HG02798 (cell line): ENCODE results near the gene ZSWIM5.
"Not testable (repeated sequence)": the region's sequence is repeated elsewhere in the genome, so short reads cannot be mapped to it uniquely, and the experiment has no call there.

Source experiments
- ATAC-seq: cut with Tn5 transposase; IDR thresholded peaks from one replicate; pipeline ENCODE4 v1.9.1; 2021; ENCODE audit warnings: mild to moderate bottlenecking; ENCODE audit not compliant: unreplicated experiment, poor library complexity

ZSWIM5 gene

DNA sequence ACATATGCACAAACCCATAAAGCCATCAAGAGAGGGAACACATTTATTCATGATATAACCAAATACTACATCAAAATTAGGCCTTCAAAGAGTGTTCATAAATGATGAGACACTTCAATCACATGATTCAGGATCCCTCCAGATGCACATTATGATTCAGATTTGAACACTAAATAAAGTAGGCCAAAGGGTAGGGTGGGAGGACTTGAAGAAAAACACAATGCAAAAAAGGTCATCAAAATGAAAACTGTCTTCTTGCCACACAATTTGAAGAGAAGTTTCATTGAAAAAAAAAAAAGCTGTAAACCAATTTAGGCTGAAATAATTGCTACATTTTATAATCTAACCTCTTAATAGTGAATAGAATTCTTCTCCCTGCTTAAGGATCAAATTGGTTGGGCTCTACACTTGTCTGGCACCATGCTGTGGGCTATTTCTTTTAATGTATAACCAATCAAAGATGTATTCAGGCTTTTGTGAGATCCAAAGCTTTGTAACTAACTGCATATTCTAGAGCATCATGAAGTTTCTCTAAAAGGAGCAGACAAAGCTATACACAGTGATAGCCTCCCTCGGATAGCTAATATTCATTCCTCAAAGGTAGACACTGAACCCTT is 58.1 kb downstream of the ZSWIM5 start:
- ATAC-seq: no peak

DNA sequence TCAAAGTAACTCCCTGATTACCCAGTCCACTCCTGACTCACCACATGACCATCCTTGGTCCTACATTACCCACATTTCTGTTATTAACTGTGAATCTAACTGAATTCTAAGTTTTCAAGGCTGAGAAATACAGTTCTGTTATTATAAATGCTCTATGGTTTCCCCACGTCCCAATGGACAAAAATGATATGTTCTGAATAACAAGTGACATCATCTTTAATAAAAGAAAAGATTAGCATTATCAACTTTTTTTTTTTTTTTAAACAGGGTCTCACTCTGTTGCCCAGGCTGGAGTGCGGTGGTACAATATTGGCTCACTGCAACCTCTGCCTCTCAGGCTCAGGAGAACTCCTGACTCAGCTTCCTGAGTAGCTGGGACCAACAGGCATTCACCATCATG is 59.6 kb downstream of the ZSWIM5 start:
- ATAC-seq: no peak

DNA sequence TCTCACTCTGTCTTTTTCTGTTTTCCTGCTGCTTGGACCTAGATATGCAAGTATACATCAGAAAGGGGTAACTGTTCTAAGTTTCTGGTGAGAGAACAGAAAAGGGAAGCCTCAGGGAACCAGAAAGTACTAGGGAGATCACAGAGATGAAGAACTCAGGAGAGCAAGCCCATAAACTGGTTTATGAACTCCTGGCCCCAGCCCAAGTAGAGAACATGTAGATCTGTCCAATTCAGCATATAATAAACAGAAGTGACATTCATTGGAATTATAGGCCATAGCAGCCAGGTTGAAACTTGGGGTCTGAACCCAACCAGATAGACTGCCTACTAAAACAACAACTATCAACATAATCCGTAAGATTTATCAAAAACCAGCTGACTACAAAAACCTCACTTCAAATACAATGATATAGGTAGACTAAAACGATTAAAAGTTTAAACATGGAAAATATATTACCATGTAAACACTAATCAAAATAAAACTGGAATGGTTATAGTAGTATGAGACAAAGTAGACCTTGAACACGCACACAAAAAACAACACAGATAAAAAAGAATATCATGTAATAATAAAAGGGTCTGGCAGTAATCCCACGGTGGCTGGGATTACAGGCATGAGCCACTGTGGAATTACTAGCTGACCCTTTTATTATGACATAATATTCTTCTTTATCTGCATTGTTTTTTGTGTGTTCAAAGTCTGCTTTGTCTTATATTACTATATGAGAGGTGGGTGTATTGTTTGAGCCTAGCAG is 65.0 kb downstream of the ZSWIM5 start:
- ATAC-seq: no peak

DNA sequence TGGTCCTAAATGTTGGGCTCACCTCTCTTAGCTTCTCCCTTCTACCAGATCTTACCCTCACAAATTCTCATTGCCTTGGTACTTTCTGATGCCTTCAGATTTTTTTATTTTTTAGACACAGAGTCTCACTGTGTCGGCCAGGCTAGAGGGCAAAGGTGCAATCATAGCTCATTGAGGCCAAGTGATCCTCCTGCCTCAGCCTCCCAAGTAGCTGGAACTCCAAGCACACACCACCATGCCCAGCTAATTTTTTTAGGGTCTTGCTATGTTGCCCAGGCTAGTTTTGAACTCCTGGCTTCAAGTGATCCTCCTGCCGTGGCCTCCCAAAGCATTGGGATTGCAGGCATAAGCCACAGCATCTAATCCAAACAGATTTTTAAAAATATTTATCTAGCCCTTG is 69.4 kb downstream of the ZSWIM5 start:
- no peak for ATAC-seq

DNA sequence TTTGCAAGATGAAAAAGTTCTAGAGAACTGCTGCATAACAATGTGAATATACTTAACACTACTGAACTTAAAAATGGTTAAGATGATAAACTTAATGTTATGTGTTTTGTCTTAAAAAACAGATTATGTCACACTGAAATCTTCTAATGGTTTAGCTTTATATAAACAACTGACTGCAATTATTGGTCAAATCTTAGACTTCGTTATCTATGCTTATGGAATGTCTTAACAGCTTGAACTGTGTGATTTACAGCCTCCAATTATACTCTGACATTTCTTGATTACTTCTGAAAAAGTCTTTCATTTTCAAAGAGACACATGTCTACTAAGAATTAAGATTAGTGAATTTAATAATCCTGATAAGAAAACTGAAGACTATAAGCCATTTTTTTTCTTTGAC is 71.1 kb downstream of the ZSWIM5 start:
- ATAC-seq: no peak

GRCh38 chr1:45134461-45134873 is 71.9 kb downstream of the ZSWIM5 start:
- ATAC-seq: no peak

- ATAC-seq: not testable (repeated sequence)
Measured at GRCh38 chr1:45132719-45133118, 73.7 kb downstream of the ZSWIM5 start.

DNA sequence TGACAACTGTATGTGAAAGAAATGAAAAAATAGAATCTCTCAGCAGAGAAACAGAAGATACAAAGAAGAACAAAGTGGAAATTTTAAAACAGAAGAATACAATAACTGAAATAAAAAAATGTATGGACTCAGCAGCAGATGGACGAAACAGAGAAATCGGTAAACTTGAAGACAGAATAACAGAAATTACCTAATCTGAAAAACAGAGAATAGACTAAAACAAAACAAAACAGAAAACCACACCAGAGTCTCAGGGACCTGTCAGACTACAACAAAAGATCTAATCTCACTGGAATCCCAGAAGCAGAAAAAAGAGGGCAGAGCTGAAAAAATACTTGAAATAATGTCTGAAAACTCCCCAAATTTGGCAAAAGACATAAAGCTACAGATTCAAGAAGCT is 83.0 kb downstream of the ZSWIM5 start:
- ATAC-seq: no peak

GRCh38 chr1:45122724-45123123 is 83.7 kb downstream of the ZSWIM5 start:
- no peak for ATAC-seq

- ATAC-seq: no peak
Measured at GRCh38 chr1:45117766-45118165, 88.6 kb downstream of the ZSWIM5 start.

DNA sequence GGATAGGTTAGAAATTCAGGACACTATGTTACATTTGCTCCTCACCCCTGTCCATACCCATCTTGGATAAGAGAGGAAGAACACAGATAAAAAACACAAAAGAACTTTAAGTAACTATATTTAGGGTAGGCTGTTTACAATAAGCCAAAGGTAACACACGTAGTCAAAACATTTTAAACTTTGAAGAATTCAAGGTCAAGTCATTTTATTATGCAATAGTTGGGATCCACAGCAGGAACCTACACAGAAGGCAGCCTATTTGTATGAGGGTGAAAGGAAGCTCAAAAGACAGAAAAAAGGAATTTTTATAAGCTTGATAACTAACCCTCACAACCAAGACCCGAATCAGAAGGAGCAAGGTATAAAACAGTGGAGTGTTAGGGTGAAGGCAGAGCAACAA is 89.6 kb downstream of the ZSWIM5 start:
- no peak for ATAC-seq

GRCh38 chr1:45116340-45116739 is 90.1 kb downstream of the ZSWIM5 start:
- no peak for ATAC-seq

GRCh38 chr1:45115198-45115597 is 91.2 kb downstream of the ZSWIM5 start:
- ATAC-seq: not testable (repeated sequence)

- no peak for ATAC-seq
Measured at GRCh38 chr1:45112661-45113060, 93.7 kb downstream of the ZSWIM5 start.

GRCh38 chr1:45111239-45111638 is 95.2 kb downstream of the ZSWIM5 start:
- no peak for ATAC-seq

DNA sequence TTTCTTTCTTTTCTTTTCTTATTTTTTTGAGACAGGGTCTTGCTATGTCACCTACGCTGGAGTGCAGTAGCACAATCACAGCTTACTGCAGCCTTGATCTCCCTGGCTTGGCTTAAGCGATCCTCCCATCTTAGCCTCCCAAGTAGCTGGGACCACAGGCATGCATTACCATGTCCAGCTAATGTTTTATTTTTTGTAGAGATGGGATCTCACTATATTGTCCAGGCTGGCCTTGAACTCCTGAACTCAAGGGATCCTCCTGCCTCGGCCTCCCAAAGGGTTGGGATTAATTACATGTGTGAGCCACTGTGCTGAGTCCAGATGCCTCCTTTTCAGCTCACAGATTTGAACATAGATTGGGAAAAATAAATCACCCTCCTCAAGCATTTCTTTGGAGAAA is 98.6 kb downstream of the ZSWIM5 start:
- ATAC-seq: no peak

GRCh38 chr1:45106864-45107263 is 99.5 kb downstream of the ZSWIM5 start:
- not testable (repeated sequence) for ATAC-seq

- ATAC-seq: not testable (repeated sequence)
Measured at GRCh38 chr1:45106156-45106545, 100.3 kb downstream of the ZSWIM5 start.

DNA sequence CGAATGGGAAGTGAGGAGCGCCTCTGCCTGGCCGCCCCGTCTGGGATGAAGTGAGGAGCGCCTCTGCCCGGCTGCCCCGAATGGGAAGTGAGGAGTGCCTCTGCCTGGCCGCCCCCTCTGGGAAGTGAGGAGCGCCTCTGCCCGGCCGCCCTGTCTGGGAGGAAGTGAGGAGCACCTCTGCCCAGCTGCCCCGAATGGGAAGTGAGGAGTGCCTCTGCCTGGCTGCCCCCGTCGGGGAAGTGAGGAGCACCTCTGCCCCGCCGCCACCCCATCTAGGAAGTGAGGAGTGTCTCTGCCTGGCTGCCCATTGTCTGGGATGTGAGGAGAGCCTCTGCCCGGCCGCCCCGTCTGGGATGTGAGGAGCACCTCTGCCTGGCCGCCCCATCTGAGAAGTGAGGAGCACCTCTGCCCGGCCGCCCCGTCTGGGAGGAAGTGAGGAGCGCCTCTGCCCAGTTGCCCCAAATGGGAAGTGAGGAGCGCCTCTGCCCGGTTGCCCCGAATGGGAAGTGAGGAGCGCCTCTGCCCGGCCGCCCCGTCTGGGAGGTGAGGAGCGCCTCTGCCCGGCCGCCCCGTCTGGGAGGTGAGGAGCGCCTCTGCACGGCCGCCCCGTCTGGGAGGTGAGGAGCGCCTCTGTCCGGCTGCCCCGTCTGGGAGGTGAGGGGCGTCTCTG is 100.8 kb downstream of the ZSWIM5 start:
- not testable (repeated sequence) for ATAC-seq

GRCh38 chr1:45103534-45103933 is 102.9 kb downstream of the ZSWIM5 start:
- no peak for ATAC-seq

DNA sequence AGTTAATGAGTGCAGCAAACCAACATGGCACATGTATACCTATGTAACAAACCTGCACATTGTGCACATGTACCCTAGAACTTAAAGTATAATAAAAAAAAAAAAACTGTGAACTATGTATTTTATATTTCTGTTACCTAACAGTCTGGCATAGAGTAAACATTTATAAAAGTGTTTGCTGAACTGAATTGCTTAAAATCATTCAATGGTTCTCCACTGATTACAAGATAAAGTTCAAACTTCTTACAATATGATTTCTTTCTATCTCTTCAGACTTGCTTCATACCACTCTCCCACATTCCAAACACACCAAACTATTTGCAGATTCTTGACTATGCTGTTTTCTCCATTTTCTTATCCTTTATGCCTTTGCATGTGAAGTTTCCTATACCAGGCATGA is 104.5 kb downstream of the ZSWIM5 start:
- ATAC-seq: no peak
